Effector CD4-positive, alpha-beta T cell (primary cell): Measurements from ENCODE around the gene HMGB4. TPM values are rescaled to one million over a fixed set of nuclear protein-coding genes. Genes with fewer than 3 reads are reported as not detected.

Experiments
- DNase-seq: peaks from one replicate; pipeline ENCODE4 v3.0.0-alpha.2; 2020
- total RNA-seq: gene quantifications from one replicate; lab custom pipeline; 2026; lab: John Stamatoyannopoulos, UW

Gene HMGB4
- not detected for total RNA-seq

- DNase-seq, result no peak
Observed at GRCh38 chr1:33863779-33864178, at the start of gene HMGB4. HMGB4 (plus strand) TSS chr1:33864079; CDS start chr1:33864192, 113 bp downstream.

DNA sequence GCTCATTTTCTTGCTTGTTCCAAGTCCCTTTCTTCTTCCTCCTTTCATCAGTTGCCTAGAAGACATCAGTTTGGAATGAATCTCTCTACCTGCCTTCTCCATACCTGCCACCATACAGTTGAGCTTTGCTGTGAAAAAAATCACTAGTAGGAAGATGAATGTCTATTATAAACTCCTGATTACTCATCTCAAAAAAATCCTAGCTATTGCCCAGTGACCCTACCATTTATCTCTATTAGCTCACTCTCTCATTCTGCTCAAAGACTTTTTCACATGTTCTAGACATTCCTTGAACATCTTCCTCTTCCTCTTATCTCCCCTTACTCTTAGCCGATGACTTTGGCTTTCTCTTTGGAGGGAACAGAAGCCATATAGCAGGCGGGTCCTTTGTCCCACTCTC, 49.7 kb upstream of the HMGB4 start:
- DNase-seq, result no peak

DNA sequence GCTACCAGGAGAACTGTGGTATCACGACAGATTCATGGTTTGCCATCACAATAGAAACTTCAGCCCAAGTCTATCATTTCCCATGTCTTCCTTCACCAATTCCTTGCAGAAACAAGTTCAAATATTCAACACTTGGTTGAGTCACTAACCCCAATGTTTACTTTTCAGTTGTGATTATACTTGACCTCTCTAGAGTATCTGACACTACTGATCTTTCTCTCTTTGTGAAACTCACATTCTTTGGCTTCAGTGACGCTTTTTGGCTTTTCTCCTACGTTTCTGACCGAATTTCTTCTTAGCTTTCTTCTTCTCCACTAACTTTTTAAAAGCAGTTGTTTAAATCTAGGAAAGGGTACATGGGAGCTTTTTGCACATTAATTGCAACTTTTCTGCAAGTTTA, 48.8 kb upstream of the HMGB4 start:
- no peak for DNase-seq

DNA sequence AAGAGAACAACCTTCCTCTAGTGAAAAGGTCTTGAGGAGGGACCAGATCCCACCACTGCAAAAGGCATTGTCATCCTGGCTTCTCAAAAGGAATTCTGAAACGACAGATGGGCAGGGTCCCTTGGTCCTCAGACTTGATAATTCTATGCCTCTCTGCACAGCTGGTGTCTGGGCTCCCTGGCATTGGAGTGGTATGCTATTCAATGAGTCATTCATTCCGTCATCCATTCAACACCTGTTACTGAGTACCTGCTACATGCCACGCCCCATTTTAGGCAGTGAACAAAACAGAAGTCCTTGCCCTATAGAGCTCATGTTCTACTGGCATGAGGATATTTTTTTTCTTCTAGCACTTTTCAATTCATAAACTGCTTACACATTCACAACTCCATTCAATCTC, 45.8 kb upstream of the HMGB4 start:
- DNase-seq, result no peak

GRCh38 chr1:33819290-33819912, 44.5 kb upstream of the HMGB4 start:
- no peak for DNase-seq

DNA sequence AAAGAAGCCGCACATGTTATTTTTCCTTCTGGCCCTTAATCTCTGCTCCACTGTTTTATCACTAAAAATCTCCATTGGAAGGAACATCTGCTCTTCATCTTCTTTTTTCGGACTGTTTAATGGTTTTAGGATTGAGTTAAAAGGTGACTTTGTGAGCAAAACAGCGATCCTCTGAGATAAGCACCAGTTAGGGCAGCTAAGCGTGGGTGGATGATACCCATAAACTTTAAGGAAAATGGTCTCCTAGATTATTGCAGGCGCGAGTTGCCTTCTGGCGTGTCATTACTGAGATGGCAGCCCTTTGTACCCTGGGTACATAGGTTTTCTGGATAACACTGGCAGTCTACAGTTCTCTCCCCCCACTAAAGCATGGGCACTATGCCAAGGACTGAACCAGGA, 44.0 kb upstream of the HMGB4 start:
- no peak for DNase-seq

- DNase-seq, result no peak
Observed at GRCh38 chr1:33820804-33821203, 43.1 kb upstream of the HMGB4 start.

GRCh38 chr1:33821291-33821690, 42.6 kb upstream of the HMGB4 start:
- DNase-seq, result no peak

DNA sequence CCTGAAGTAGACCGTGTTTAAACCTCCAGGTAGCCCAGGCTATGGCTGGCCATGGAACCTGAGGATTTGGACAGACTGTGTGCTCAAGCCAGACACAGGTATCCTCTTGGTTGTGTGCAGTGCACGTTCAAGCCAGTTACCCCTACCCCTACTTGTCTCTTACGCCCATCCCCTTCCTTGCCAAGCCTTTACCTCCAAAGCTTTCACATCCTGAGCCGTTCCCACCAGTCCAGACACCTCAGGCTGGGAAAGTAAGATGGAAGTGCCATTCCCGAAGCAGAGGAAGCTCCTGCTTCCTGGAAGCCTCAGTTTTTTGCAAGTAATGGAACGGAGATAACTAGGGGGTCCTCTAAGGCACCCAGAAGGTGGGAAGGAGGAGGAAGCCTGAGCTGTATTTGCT, 41.5 kb upstream of the HMGB4 start:
- no peak for DNase-seq

GRCh38 chr1:33823401-33823800, 40.5 kb upstream of the HMGB4 start:
- no peak for DNase-seq

DNA sequence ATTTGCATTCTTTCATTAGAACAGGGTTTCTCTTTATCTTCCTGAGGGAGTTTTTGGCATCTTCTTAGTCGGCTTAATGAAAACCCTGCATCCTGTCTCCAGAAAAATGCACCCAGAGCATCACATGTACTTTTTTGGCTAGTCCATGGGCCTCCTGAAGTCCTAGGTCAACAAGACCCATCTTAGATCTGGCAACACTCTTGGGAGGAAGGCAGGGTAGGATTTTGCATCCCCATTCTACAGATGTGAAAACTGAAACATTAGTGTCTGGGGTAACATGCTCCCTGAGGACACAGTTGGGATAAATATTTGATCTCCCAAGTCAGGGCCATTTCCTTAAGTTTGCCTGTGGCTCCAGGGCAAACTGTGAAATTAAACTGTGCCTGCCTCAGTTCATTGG, 40.0 kb upstream of the HMGB4 start:
- no peak for DNase-seq

DNA sequence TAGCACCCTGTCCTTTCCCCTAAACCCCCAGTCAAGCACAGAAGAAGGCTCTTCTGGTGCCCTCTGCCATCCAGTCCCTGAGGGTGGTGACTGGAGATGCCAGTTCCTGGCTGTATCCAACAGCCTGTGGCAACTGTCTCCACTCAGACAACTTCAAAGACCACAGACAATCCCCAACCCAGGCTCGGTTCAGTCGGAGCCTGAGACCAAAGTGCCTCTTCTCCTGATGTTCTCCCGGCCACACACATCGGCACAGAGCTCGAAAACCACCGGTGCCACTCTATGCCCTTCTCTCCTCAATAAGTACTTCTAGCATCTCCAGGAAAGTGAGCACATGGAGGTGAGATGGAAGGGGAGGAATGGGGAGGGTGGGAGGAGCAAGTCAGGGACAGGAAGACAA, 39.6 kb upstream of the HMGB4 start:
- DNase-seq, result no peak

DNA sequence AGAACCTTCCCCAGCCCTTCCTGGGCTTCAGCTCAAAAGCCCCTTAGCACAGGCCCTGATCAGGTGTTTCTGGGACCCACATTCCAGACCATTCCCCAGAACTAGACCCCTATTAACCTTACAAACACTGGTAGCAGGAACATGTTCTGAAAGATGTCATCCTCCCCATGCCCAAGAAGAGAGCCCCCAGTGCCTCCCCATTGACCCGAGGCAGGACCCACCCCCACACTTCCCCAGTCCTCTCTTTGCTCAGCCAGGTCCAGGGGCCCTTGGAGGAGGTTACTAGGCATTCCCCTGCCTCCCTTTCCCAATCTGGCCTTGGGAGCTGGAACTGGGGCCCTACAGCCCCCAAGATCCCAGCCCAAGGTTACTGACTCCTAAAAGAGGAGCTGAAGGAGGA, 38.9 kb upstream of the HMGB4 start:
- DNase-seq, result no peak

- DNase-seq, result no peak
Observed at GRCh38 chr1:33825506-33825905, 38.4 kb upstream of the HMGB4 start.

DNA sequence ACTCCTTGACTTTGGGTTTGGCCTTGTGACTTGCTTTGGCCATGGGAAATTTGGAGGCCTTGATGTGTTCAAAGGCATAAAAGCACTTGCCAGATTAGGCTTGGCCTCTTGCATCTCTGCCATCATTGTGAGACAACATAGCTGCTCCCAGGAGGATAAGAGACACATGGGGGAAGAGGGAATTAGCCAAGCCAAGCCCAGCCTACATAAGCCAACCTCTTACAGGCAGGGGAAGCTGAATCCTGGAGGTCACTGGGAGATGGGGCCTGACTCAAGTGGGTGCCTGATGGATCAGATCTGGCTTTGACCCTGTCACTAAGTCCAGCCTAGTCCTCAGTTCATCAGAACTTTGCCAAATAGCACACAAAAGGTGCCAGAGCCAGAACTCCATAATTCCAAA, 37.6 kb upstream of the HMGB4 start:
- no peak for DNase-seq

DNA sequence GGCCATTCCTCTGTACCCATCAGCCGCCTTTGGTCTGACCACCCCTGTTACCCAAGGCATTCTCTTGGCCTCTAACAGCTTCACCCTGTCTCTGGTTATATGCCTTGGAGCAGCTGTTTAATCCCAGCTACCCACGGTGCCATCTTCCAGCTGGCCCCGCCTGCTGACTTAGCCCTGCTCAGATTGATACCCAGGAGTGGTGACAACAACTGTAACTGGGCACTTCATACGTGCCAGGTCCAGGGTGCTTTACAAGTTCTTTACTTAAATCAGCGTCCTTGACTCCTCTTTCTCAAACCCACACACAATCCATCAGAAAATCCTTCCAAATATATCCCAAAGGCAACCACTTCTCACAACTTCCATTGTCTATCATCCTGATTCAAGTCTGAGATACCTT, 37.2 kb upstream of the HMGB4 start:
- no peak for DNase-seq

GRCh38 chr1:33828059-33828458, 35.8 kb upstream of the HMGB4 start:
- no peak for DNase-seq

DNA sequence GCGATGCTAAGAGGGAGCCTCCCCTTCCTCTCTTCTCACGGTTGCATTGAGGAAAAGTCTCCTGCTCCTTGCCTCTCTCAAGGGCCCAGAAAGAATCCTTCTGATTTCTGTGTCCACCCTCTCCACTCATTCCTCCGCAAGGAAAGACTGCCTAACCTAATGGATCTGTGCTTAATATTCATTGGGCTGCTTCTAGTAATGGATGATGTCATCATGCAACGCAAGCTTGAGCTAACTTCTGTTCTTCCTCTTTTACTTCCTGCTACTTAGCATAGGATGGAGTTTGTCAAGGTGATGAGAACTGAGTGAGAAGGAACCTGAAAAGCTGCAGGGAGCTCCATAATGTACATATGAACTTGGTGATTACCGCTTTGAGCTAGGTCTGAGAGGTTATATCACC, 35.2 kb upstream of the HMGB4 start:
- no peak for DNase-seq

DNA sequence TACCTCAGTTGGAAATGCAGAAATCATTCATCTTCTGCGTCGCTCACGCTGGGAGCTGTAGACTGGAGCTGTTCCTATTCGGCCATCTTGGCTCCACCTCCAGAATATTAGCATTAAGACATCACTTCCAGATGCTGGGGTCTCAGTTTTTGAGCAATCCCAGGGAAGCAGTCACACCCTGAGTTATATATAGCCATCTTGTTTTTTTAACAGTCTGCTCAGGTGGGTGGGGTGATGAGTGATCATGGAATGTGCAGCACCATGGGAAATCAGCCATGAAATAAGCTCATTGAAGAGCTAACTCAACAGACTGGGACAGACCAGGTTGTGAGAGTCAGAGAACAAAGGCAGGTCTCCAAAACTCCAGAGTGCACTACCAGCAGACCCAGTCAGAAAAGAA, 27.0 kb upstream of the HMGB4 start:
- no peak for DNase-seq

DNA sequence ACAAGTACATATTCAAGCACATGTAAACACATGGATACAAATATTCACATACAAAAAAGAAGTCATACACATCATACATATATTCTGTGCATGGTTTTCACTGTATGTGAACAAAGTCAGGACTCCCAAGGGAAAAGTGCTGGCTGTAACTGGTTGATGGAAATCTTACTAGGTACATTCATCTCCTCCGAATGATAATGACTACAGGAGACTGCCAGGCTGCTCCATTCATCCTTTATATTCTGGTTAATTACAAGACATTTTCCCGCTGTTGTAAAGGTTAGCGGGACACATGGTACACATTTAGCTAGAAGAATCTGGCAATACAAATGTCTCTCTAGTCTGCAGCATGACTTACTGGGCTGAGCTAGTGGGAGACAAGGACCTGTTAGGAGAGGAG, 26.2 kb upstream of the HMGB4 start:
- no peak for DNase-seq

GRCh38 chr1:33841494-33841893, 22.4 kb upstream of the HMGB4 start:
- DNase-seq, result no peak

DNA sequence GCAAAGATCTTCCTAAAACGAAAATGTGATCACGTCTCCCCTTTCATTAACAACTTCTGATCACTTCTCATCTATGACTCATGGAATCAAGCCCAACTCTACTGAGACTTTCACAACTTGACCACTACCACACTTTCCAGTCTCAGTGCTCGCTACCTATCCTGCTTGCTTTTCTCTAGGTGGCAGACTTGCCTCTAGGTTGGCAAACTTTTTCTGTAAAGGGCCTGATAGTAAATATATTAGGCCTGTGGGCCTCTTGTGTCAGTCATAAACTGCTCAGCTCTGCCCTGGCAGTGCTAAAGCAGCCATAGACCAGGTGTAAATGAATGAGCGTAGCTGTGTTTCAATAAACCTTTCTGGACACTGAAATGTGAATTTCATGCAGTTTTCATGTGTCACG, 21.5 kb upstream of the HMGB4 start:
- no peak for DNase-seq

- DNase-seq, result no peak
Observed at GRCh38 chr1:33844166-33844565, 19.7 kb upstream of the HMGB4 start.

GRCh38 chr1:33846861-33847260, 17.0 kb upstream of the HMGB4 start:
- DNase-seq, result no peak

DNA sequence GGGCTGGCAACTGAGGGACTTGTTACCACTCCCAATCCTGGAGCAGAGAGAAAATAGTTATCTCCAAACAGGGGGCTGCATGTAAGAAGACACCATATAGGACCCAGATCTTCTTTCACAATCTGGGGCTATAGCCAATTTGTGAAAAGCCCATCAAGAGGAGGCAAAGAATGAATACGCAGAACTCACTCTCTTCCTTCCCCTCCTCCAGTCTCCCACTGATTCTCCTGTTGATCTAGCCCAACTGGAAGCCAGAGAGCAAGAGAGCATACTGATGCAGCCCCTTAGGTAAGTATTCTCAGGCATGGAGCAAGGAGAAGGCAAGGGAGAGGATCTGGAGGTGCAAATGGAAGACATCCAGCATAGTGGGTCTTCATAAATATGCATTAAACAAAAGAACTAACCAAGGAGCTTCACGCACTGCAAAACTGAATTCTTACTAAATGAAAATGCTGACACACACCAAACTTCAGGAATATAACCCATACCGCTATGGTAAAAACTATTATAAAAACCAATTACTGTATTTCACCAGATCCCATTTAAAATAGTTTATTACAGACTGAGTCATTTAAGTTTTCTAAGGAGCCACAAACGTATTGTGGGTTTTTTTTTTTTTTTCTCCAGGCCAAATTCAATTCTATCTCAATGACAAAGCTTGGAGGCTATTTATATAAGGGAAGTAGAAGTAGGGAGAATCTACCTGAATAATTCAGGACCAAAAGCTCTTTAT, 15.5 kb upstream of the HMGB4 start:
- no peak for DNase-seq
